Measurements from ENCODE around the gene DYDC2. TPM values are rescaled to one million over a fixed set of nuclear protein-coding genes. Genes with fewer than 3 reads are reported as not detected.
A peak's percentile ranks its signal among the peaks of the same experiment; 100 is the strongest.

Gene DYDC2
- total RNA-seq, 1 donor from 2014 or later, result not detected

GRCh38 chr10:80371467-80371866 is 14.9 kb downstream of the DYDC2 start:
- DNase-seq (ENCODE audit: low spot score), result no peak

- DNase-seq (ENCODE audit: low spot score), result no peak
Observed at GRCh38 chr10:80372675-80373074, 16.1 kb downstream of the DYDC2 start.

- no peak for DNase-seq (ENCODE audit: low spot score)
Observed at GRCh38 chr10:80373502-80373901, 16.9 kb downstream of the DYDC2 start.

GRCh38 chr10:80379701-80380100 is 23.1 kb downstream of the DYDC2 start:
- DNase-seq (ENCODE audit: low spot score), result no peak

- no peak for DNase-seq (ENCODE audit: low spot score)
Observed at GRCh38 chr10:80380185-80380584, 23.6 kb downstream of the DYDC2 start.

- peak; percentile 50 for DNase-seq (ENCODE audit: low spot score)
Observed at GRCh38 chr10:80382989-80383388, 26.4 kb downstream of the DYDC2 start.

- DNase-seq (ENCODE audit: low spot score), result no peak
Observed at GRCh38 chr10:80390740-80391139, 34.2 kb downstream of the DYDC2 start.

- no peak for DNase-seq (ENCODE audit: low spot score)
Observed at GRCh38 chr10:80392250-80392649, 35.7 kb downstream of the DYDC2 start.

- DNase-seq (ENCODE audit: low spot score), result no peak
Observed at GRCh38 chr10:80394358-80394916, 37.9 kb downstream of the DYDC2 start.

- no peak for DNase-seq (ENCODE audit: low spot score)
Observed at GRCh38 chr10:80397014-80397413, 40.4 kb downstream of the DYDC2 start.

GRCh38 chr10:80400136-80400804 is 43.7 kb downstream of the DYDC2 start:
- DNase-seq (ENCODE audit: low spot score), result no peak

GRCh38 chr10:80405035-80405434 is 48.5 kb downstream of the DYDC2 start:
- DNase-seq (ENCODE audit: low spot score), result no peak

GRCh38 chr10:80405626-80406025 is 49.0 kb downstream of the DYDC2 start:
- no peak for DNase-seq (ENCODE audit: low spot score)

- DNase-seq (ENCODE audit: low spot score), result no peak
Observed at GRCh38 chr10:80406204-80406603, 49.6 kb downstream of the DYDC2 start.

GRCh38 chr10:80407812-80408241 is 51.2 kb downstream of the DYDC2 start:
- DNase-seq (ENCODE audit: low spot score), result no peak

- DNase-seq (ENCODE audit: low spot score), result peak; percentile 92
Observed at GRCh38 chr10:80408242-80409101, 51.9 kb downstream of the DYDC2 start, which contains the start of gene PRXL2A. PRXL2A (plus strand) TSS chr10:80408551; CDS start chr10:80420468, 11,917 bp downstream.

- DNase-seq (ENCODE audit: low spot score), result no peak
Observed at GRCh38 chr10:80409121-80409520, 52.5 kb downstream of the DYDC2 start.

GRCh38 chr10:80410122-80410521 is 53.5 kb downstream of the DYDC2 start:
- DNase-seq (ENCODE audit: low spot score), result no peak

- DNase-seq (ENCODE audit: low spot score), result no peak
Observed at GRCh38 chr10:80410578-80411145, 54.1 kb downstream of the DYDC2 start.

GRCh38 chr10:80411267-80411668 is 54.7 kb downstream of the DYDC2 start:
- no peak for DNase-seq (ENCODE audit: low spot score)

GRCh38 chr10:80411681-80412220 is 55.2 kb downstream of the DYDC2 start:
- no peak for DNase-seq (ENCODE audit: low spot score)

- DNase-seq (ENCODE audit: low spot score), result no peak
Observed at GRCh38 chr10:80412486-80412885, 55.9 kb downstream of the DYDC2 start.
